ENCODE results near the gene SF3B4.
"Not testable (repeated sequence)": the region's sequence is repeated elsewhere in the genome, so short reads cannot be mapped to it uniquely, and the experiment has no call there.

The SF3B4 gene, protein sequence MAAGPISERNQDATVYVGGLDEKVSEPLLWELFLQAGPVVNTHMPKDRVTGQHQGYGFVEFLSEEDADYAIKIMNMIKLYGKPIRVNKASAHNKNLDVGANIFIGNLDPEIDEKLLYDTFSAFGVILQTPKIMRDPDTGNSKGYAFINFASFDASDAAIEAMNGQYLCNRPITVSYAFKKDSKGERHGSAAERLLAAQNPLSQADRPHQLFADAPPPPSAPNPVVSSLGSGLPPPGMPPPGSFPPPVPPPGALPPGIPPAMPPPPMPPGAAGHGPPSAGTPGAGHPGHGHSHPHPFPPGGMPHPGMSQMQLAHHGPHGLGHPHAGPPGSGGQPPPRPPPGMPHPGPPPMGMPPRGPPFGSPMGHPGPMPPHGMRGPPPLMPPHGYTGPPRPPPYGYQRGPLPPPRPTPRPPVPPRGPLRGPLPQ

DNA sequence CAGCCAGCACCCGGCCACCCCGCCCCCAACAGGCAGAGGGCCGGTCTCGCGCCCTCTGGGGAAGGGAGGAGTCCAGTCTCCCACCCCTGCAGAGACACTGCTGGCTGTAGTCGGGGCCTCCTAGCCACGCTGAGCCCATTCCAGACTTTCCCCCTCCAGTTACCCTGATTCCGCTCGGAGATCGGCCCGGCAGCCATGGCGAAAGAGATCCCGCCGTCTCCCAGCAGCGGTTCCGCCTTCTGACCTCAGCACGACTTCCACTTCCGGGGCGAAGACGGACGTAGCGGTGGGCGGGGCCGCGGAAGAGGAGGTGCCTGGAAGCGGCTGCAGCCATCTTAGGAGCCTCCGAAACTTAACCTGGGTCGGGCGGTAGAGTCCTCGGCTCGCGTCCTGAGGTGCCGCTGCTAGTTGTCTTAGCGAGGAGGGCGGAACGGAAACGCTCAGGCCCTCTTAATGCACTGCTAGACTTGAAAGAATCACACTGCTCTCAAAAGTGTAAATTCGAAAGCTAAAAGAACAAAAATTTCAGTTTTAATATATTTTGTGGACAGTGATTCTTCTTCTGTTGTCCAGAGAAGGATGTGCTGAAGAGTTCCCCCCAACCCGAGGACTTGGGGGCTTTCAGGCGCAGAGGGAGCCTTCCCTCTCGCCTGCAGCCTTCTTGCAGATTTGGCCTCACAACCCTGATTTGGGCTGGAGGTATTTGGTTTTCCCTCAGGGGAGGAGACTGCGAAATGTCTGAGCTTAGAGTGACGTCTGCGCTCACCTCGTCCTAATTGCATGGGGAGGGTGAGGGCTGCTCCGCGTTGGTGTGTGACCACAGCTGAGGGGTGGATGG lies at the start of gene SF3B4:
Gene SF3B4 (minus strand): TSS at position 241 of the 838 bp plus-strand sequence. CDS start 44 bp downstream, at position 197.
- DNase-seq (ENCODE audit: low read depth, low spot score), result peak; percentile 91

DNA sequence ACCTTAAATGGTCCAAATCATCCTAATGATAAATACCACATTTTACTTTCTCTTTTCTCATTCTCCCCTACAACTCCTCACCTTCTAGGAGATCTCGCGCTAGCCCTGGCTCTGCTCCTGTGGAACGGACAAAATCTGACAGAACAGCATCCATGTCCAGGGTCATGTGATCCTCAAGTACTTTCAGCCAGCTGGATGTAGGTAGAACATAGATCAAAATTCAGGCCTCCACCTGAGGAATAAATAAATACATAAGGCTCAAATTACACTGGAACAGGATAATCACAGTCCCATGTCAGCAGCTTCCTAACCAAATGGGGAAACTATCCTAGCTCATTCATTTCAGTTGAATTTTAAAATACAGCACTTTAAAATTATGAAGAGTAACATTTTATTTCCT lies 49.7 kb upstream of the SF3B4 start:
- no peak for DNase-seq (ENCODE audit: low read depth, low spot score)

DNA sequence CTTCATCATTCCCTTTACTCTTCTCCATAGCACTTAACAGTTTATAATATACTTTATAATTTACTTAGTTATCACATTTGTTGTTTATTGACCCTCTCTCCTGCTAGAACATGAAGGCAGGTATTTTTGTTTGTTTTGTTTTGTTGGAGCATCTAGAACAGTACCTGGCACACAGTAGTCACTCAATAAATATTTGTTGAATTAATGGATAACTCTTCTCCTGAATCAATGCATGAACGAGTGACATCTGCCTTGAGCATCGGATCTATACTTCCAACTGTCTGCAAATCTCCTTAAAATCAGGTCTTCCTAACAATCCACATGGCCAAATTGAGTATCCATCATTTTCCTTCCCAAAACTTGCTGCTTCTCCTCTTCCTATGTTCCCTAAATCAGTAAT lies 44.9 kb upstream of the SF3B4 start:
- DNase-seq (ENCODE audit: low read depth, low spot score), result no peak

DNA sequence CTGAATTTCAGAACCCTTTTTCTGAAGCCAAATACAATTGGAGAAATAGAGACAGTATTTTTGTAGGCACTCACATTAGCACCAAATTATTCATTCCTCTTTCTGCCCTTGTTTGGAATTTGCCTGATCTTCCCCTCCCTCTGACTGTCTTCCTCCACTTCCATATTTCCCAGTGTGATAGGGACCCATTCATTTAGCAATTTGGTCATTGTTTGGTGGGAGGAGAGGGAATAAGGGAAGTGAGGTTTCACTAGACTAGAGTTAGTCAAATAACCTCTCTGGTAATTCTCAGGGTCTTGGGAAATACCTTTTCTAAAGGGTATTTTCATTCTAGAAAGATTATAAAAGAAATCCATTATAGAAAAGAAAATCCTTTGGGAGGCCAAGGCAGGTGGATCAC lies 40.0 kb upstream of the SF3B4 start:
- DNase-seq (ENCODE audit: low read depth, low spot score), result no peak

DNA sequence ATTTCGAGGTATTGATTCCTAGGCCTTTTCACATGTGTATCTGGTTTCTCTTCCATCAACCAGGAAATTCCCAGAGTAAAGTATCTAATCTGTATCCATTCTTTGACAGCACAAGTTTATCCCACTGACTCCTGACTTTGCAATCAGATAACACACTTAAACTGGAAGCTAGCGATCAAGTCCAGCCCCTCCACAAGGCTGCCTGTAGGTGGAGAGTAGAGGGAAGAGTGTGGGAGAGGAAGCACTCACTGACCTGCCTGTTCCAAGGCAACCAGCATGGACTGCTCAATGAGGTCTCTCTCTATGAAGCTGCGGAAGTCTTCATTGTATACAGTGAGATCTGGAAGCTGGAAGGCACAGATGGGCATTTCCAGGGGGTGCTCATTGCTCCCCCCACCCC lies 39.4 kb upstream of the SF3B4 start:
- no peak for DNase-seq (ENCODE audit: low read depth, low spot score)

DNA sequence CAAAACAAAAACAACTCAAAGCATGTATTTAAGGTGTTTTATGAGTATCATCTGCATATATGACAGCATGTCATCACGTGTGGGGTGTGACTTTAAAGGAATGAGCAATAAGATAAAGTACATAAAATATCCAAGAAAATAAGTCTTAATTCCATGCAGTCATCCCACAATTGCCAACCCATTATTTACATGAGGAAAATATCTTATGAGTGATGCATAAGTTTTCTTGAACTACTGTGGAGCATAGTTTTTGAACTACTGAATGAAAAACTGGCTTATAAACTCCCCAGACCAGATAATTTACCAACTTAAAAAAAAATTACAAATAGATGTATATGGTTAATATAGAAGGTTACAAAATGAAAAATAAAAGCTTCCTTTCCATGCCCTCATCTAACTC lies 38.8 kb upstream of the SF3B4 start:
- DNase-seq (ENCODE audit: low read depth, low spot score), result no peak

DNA sequence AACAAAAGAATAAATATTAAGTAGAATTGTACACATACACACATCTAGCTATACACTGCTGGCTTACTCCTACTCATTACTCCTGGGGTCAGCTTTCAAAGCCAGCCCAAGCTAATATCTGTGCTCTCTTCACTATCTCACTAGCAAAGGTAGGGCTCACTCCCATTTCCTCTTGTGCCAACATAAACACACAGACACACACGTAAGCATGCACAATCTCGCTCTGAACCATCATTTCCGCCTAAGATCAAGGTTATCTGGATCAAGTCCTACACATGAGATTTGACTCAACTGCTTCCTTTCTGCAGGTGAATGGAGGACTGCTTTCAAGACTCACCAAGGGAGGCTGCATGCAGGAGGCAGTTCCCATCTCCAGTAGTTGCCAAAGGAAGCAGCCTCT lies 37.8 kb upstream of the SF3B4 start:
- no peak for DNase-seq (ENCODE audit: low read depth, low spot score)

DNA sequence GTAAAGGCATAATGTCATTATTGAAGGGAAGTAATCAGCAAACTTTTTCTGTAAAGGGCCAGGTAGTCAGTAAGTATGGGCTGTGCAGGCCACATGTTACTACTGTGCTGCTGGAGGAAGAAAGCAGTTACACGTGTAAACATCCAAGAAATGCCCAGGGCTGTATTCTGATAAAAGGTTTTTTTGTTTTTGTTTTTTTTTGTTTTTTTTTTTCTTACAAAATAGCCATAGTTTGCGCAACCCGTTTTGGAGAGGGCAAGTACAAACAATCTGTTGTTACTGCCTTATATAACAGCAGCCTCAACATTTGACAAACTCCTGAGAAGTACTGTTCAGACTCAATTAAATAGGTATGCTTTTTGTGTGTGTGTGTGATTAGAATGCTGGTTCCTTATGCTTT lies 35.8 kb upstream of the SF3B4 start:
- no peak for DNase-seq (ENCODE audit: low read depth, low spot score)

DNA sequence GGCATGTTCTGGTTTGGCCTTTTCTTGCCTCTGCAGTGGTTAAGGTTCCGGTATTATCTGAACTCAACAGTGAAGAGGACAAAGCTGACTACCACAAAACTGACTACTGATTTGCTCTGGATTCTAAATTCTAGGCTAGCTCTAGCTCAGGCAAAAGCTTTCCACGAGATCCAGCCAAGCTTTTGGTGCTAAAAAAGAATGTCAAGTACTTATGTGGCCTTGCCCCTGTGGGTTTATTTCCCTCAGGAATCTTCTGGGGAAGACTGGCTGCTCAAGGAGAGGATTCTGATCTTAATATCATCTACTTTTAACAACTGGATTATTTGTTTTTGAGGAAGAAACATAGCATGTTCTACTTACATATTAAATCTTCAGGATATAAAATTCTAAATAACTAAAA lies 35.1 kb upstream of the SF3B4 start:
- no peak for DNase-seq (ENCODE audit: low read depth, low spot score)

DNA sequence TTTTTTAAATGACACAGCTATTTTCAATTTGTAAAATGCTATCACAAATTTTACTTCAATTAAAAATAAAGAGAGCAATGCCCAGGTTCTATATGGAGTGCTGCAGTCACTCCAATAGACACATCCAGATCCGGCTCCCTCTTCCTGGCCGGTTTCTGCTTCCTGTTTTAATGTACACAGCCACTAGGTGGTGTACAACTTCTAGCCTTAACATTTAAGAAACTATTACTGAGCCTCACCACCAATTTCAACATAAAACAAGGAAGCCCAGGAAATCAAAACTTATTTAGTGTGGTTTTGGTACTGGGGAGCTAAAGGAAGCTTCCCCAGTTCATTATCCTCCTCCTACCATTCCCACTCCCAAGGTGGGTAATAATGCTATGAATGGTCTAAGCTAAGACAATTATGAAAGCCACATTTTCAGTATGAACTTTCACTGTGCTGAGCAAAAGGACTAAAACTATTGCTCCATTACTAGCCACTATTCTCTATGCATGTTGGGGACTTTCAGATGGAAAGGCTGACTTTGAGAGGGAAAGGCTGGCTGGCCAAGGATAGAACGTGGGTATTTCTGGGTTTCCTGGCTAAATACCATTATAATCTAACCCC lies 34.5 kb upstream of the SF3B4 start:
- DNase-seq (ENCODE audit: low read depth, low spot score), result no peak

DNA sequence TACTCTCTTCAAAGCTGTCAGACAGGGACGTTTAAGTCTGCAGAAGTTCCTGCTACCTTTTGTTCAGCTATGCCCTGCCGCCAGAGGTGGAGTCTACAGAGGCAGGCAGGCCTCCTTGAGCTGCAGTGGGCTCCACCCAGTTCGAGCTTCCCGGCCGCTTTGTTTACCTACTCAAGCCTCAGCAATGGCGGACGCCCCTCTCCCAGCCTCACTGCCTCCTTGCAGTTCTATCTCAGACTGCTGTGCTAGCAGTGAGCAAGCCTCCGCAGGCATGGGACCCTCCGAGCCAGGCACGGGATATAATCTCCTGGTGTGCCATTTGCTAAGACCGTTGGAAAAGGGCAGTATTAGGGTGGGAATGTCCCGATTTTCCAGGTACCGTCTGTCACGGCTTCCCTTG lies 29.9 kb upstream of the SF3B4 start:
- DNase-seq (ENCODE audit: low read depth, low spot score), result not testable (repeated sequence)

DNA sequence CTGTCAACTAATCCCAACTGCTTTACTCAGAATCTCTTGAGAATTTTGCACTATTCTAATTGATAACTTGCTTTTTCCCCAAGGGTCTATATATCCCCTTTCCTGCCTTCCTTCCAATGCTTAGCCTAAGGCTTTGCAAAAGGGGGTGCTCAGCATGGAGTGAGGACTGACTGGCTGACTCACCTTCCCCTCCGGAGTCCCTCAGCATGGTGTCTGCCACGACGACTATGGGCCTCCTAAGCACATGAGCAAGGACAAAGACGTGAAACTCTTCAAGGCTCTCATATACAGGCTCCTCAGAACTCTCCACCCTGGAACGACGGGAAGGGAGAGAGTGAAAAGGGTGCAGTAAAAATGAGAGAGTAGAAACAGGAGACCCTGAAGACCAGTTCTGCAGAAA lies 22.3 kb upstream of the SF3B4 start:
- no peak for DNase-seq (ENCODE audit: low read depth, low spot score)

DNA sequence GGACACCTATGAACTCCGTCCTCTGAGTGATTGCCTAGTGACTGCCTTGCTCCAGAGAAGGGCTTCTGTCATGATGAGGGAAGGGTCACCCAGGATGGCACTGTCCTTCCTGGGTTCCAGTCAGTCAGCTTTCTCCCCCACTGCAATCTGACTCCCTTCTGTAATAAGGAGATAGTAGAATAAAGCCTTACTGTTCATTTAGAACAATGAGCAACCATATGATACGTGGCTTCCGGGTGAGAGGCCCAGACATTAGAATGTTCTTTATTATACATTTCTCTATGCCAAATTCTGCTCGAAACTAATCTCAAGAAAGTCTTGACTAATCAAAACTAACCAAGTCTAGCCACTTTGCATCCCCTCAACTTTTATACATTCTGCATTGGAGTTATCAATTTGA lies 17.6 kb upstream of the SF3B4 start:
- DNase-seq (ENCODE audit: low read depth, low spot score), result no peak

DNA sequence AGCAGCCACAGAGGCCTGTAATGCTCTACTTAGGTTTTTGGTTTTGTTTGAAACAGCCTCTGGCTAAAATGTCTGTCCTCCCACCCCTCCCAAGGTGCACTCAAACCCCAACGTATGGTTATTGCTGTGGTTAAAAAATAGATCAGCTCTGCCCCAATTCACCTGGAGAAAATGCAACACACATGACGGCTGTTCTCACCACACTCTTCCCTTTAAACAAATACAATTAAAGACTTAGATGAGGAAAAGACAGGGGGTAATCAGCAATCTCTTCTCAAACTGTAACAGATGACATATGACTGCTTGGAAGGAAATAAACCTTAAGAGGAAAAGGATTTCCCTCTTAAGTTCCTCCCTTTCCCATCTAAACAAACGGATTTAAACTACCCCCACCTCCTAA lies 15.3 kb upstream of the SF3B4 start:
- no peak for DNase-seq (ENCODE audit: low read depth, low spot score)

DNA sequence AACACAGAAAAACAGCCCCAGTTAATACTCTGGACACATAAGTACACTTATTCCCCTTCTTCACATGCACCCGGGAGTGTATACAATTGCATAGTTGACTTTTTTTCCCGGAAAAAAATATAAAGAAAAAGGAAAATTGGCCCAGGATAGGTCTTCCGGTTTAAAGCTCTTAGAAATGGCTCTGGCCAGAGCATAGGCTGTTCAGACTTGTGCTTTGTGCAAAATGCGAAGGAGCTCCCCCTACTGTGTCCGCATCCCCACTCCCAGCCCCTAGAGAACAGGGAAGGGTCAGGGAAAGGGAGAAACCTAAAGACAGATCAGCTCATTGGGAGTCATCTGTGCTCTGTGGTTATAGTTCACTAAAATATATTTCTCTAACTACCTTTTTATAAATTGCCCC lies 14.6 kb upstream of the SF3B4 start:
- DNase-seq (ENCODE audit: low read depth, low spot score), result no peak

DNA sequence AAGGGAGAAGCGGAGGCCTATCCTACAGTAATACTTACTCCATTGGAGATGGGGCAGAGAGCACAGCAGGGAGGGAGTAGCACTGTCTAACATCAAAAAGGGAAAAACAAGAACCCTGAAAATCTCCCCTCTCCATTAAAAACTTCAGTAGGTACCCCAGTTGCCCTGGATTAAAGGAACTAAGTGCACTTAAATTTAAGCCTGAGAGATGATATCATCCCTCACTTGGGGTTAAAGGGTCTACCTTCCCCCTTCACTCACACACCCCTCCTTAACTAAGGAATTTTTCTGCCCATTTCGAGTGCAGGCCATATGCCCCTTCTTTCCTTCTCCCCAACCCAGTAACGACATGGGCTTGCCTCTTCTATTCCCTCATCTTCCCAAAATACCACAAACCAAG lies 12.8 kb upstream of the SF3B4 start:
- no peak for DNase-seq (ENCODE audit: low read depth, low spot score)

DNA sequence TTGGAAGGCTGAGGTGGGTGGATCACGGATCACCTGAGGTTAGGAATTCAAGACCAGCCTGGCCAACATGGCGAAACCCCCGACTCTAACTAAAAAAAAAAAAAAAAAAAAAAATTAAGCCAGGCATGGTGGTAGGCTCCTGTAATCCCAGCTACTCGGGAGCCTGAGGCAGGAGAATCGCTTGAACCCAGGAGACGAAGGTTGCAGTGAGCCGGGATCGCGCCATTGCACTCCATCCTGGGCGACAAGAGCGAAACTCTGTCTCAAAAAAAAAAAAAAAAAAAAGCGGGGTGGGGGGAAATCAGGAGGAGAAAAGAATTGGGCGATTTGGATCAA lies 11.0 kb upstream of the SF3B4 start:
- DNase-seq (ENCODE audit: low read depth, low spot score), result not testable (repeated sequence)

DNA sequence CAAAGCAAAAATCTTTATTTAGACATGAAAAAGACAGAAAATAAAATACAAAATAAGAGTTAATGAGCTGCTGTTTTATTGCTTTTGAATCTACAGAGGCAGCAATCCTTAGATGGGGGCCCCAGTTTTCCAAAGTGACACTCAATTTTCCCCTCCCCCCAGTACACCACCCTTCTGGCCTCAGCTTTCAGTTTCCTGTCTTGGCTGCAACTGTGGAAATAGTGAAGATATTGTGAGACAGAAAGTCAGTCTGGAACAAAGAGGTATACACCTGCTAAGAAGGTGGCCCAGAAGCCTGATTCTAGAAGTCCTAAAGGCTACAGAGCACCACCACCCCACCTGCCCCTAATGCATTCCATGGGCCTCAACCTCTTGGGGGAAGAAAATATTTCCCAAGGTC lies 10.2 kb upstream of the SF3B4 start:
- DNase-seq (ENCODE audit: low read depth, low spot score), result no peak

DNA sequence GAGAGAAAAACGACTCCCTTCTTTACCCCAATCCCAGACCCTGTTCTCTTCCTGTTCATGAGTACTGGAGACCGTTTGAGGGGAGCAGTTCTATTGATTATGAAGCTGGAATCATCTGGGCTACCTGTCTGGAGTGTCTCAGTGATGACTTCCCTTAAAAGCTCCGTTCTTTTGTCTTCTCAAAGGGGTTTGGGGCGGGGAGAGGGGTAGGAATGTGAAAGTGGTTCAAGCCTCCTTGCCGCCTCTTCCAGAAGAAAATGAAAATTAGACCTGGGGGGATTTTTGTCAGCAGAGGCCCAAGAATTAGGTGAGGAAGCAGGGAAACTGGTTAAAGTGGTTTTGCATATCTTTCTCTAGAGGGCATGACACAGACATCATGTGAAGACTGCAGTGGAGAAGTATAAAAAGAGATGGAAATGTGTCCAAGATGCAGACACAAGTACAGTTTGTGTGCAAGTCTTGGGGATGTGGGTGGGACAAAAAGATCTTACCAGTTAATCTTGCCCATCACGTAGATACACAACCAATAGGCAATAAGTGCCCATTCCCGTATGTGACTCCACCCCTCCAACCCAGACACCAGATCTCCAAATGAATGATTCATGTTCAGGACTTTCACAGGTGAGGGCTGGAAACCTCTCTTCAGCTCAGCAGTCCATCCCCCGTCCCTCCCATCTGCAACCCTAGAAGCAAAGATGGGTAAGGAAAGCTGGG lies 9.5 kb upstream of the SF3B4 start:
- DNase-seq (ENCODE audit: low read depth, low spot score), result no peak

DNA sequence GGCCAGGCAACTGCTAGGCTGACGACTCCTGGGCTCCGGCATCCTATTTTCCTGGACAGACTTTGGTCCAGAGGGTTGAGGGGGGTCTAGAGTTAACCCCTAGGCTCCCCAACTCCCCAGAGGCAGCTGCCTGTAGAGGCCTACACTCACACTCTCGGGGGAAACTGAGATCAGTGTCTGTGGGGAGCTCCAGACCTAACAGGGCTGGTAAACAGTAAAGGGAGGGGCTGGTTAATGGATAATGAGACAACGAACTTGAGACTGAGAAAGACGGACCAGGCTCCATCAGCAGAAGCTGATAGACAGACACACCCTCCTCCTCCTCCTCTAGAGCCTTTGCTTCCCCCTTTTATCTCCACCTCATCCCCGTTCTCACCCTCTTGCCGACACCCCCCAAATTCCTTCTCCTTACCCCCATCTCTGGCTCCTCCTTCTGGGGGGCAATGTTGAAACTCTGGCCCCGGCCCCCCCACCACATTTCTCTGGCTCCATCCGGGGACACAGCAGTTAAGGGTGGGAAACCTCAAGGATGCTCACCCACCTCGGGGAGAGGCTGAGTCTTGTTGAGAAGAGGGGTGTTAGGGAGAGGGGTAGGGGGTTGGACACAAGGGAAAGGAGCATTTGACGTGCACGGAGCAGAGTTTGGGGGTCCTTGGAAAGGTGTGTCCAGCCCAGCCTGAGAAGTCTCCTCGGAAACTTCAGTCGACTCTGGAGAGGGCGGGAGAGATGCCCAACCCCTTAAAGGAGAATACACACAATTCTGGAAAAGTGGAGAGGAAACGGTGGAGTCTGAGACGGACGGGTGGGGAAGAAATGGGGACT lies 8.8 kb upstream of the SF3B4 start, which contains the start of gene MTMR11:
Gene MTMR11 (minus strand): TSS at position 710 of the 822 bp plus-strand sequence. CDS start 232 bp downstream, at position 478.
- no peak for DNase-seq (ENCODE audit: low read depth, low spot score)

DNA sequence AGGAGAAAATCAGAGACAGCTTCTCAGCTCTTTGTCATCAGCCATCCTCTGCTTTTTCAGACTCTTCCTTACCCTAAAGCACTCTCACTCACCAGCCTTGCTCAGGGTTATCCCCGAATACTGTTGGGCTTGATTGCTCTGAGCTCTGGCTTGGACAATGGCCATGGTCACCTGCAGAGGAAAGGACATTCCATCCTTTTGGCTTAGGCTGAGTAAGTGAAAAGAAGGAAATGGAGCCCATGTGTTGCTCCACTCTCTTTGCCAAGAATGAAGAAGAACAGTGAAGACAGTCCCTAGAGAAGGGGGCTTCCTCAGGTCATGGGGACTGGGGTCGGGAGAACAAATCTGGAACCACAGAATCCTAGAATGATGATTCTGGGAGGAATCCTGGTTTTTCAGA lies 6.8 kb upstream of the SF3B4 start:
- DNase-seq (ENCODE audit: low read depth, low spot score), result no peak

All from activated CD4-positive, CD25-positive, alpha-beta regulatory T cell treated with anti-CD3 and anti-CD28 coated beads, Interleukin-2, amount 50 U/mL, for 16 hours (primary cell).